PFSK-1 (cell line): Measurements from ENCODE around the gene MGLL.

Source experiments
- POLR2AphosphoS5 ChIP-seq: IDR thresholded peaks from 2 replicates; pipeline ENCODE4 v1.6.1; 2012; ENCODE audit warnings: low read depth, mild to moderate bottlenecking, control low read depth, low read length, moderate library complexity
- SIN3A ChIP-seq: IDR thresholded peaks from 2 replicates; pipeline ENCODE4 v1.6.1; 2012; ENCODE audit warnings: mild to moderate bottlenecking, low read length, moderate library complexity, borderline replicate concordance; ENCODE audit not compliant: insufficient read depth
- TF ChIP-seq, protein P1 (sequence below), 2 experiments: IDR thresholded peaks; 2 replicates each; pipeline versions ENCODE4 v1.6.1 to v1.8.0; 2011 to 2012; ENCODE audit warnings: low read depth in 2 of 2, low read length in 2 of 2, control low read depth in 1 of 2, inconsistent platforms in 1 of 2, mild to moderate bottlenecking in 1 of 2, moderate library complexity in 1 of 2; ENCODE audit not compliant: insufficient read depth in 1 of 2

DNA sequence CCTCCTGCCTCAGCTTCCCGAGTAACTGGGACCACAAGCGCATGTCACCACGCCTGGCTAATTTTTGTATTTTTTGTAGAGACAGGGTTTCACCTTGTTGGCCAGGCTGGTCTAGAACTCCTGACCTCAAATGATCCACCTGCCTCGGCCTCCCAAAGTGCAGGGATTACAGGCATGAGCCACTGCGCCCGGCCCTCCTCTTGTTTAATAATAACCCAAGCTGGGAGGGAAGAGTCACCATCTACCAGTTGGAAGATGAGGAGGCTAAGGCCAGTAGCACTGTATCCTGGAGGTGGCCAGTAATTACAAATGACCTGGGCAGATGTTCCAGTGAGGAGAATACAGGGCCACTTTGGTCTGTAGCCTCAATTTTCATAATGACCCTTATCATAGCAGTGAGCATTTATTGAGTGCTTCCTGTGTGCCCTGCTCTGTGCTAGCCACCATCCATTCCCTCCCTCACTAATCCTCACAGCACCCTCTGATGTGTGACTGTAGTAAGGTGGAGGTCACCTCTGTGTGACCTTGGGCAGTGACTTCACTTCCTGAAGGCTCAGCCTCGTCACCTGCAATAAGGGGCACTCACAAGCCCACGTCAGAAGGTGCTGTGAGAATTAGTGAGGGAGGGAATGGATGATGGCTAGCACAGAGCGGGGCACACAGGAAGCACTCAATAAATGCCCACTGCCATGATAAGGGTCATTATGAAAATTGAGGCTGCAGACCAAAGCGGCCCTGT, 85.3 kb downstream of the MGLL start:
- TF ChIP-seq SIN3A = no peak
- no peak for TF ChIP-seq POLR2AphosphoS5
- TF ChIP-seq, protein P1, sequence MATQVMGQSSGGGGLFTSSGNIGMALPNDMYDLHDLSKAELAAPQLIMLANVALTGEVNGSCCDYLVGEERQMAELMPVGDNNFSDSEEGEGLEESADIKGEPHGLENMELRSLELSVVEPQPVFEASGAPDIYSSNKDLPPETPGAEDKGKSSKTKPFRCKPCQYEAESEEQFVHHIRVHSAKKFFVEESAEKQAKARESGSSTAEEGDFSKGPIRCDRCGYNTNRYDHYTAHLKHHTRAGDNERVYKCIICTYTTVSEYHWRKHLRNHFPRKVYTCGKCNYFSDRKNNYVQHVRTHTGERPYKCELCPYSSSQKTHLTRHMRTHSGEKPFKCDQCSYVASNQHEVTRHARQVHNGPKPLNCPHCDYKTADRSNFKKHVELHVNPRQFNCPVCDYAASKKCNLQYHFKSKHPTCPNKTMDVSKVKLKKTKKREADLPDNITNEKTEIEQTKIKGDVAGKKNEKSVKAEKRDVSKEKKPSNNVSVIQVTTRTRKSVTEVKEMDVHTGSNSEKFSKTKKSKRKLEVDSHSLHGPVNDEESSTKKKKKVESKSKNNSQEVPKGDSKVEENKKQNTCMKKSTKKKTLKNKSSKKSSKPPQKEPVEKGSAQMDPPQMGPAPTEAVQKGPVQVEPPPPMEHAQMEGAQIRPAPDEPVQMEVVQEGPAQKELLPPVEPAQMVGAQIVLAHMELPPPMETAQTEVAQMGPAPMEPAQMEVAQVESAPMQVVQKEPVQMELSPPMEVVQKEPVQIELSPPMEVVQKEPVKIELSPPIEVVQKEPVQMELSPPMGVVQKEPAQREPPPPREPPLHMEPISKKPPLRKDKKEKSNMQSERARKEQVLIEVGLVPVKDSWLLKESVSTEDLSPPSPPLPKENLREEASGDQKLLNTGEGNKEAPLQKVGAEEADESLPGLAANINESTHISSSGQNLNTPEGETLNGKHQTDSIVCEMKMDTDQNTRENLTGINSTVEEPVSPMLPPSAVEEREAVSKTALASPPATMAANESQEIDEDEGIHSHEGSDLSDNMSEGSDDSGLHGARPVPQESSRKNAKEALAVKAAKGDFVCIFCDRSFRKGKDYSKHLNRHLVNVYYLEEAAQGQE (IDR thresholded peaks at IDR 0.05; ENCODE audit: insufficient read depth in 1 of 2, low read depth in 2 of 2, low read length in 2 of 2) = no peak
